Motor neuron (in vitro differentiated cells): Measurements from ENCODE around the gene MAS1. TPM values are rescaled to one million over a fixed set of nuclear protein-coding genes. Genes with fewer than 3 reads are reported as not detected.

Experiments used
- ATAC-seq, 8 experiments: fragments of 200-7000 bp; cut with Tn5 transposase; replicated peaks in 6 of 8; 2 replicates each; pipeline ENCODE4 v1.8.0; 2021; ENCODE audit warnings: mild to moderate bottlenecking in 8 of 8, moderate library complexity in 8 of 8
- H3K27ac ChIP-seq, 2 donors: fragments of 250-450 bp; sonication (Bioruptor Pico); 2 replicates each; pipeline ENCODE4 v1.9.0; 2021; ENCODE audit warnings: antibody characterized with exemption in 2 of 2, mild to moderate bottlenecking in 2 of 2, moderate library complexity in 1 of 2
- H3K4me1 ChIP-seq, 2 donors: fragments of 250-450 bp; sonication (Bioruptor Pico); replicated peaks in 1 of 2; 2 replicates each; pipeline ENCODE4 v1.6.1; 2021; ENCODE audit warnings: antibody characterized with exemption in 2 of 2, mild to moderate bottlenecking in 2 of 2, moderate library complexity in 1 of 2
- H3K4me3 ChIP-seq, 5 donors: fragments of 250-450 bp; sonication (Bioruptor Pico); 2 replicates each; pipeline ENCODE4 v1.9.0; 2021; ENCODE audit warnings: antibody characterized with exemption in 5 of 5, mild to moderate bottlenecking in 5 of 5, moderate library complexity in 4 of 5
- WGBS, 10 experiments: fragments of 450-650 bp; shearing (Covaris generic); methylation state at CpG; one replicate each; pipeline ENCODE4 v1.0.0; 2022; 5-methylcytosine and 5-hydroxymethylcytosine counted together
- in situ Hi-C, 9 experiments: fragments of 400-800 bp; cut with MboI; loops; one replicate each; pipeline ENCODE4 v1.15.0; 2021; ENCODE audit warnings: low sequenced_read_pairs in 9 of 9, low pct_unique_long_range_greater_than_20kb in 2 of 9; ENCODE audit not compliant: unreplicated experiment in 9 of 9
- total RNA-seq, 8 experiments: library from RNA; unstranded; fragments of 300-600 nt; gene quantifications; 2 replicates each; pipeline versions ENCODE4 v1.2.3 to v1.2.4, GENCODE V29; 2022

MAS1 gene
- total RNA-seq, 8 experiments from 2014 or later: 0.05 to 0.66 (median 0.31) TPM; not detected in 2

DNA sequence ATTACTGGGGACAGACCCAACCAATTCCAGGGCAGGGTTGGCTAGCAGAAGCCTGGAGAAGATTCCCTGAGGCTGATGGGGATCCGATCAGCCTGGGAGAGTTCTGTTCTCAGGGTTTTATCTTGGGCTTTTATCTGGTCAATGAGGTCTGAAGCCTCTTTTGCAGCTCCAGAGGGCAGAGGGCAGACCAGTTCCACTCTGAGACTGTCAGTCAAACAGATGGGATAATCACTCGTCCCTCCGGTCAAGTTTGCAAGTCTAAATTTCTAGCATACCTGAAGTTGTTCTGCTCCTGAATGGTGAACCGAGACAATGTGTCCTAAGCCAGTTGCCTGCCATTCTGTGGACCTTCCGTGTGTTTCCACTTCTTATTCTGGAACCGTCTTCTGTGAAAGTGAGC, 3.0 kb upstream of the MAS1 start:
- H3K4me1 ChIP-seq: no peaks in the 10 kb centered on the region
- no peak overlapping the region for H3K27ac ChIP-seq
- no peak overlapping the region for H3K4me3 ChIP-seq
- in situ Hi-C loops: no loop called here
- ATAC-seq: no peak
- 60 to 100% (median 68%) methylated on average over 1 to 5 of the region's 6 CpGs; no CpG with 5 or more reads in 3 of the 10 experiments for WGBS, 10 experiments

GRCh38 chr6:159890201-159890600, 587 bp upstream of the MAS1 start:
- WGBS, 10 experiments: 52 to 91% (median 70%) methylated on average over 2 to 6 of the region's 7 CpGs; no CpG with 5 or more reads in 2 of the 10 experiments
- no peaks in the 10 kb centered on the region for H3K4me1 ChIP-seq

GRCh38 chr6:159892053-159892452, 1.3 kb downstream of the MAS1 start:
- H3K4me1 ChIP-seq: no peaks in the 10 kb centered on the region
- H3K4me3 ChIP-seq: no peak overlapping the region
- H3K27ac ChIP-seq: no peak overlapping the region
- ATAC-seq: no peak
- in situ Hi-C loops: no loop called here
- 33 to 100% (median 100%) methylated on average over 1 to 3 of the region's 4 CpGs; no CpG with 5 or more reads in 4 of the 10 experiments for WGBS, 10 experiments

More at GRCh38 chr6:159890201-159890600, 587 bp upstream of the MAS1 start:
- Histone ChIP-seq H3K4me3 (no peak overlapping the region), H3K27ac (no peak overlapping the region)
- in situ Hi-C loops: no loop called here
- no peak for ATAC-seq

DNA sequence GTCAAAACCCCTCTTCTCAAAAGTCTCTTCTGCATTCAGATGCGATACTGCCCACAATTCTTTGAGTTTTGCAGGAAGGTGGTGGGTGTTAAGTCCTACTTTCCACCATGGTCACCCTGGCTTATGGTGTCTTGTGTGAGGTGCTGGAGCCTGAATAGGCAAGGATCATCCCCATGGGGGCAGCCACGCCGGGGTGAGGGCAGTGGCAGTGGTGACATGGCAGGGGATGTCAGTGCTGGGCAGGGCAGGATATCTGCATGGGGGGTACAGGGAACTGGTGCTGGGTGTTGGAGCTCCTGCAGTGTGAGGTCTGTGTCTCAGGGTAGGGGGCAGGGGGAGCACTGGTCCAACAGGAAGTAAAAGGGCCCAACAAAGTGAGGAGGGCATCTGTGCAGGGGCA, 2.3 kb downstream of the MAS1 start:
- no peak for ATAC-seq
- in situ Hi-C loops: no loop called here

DNA sequence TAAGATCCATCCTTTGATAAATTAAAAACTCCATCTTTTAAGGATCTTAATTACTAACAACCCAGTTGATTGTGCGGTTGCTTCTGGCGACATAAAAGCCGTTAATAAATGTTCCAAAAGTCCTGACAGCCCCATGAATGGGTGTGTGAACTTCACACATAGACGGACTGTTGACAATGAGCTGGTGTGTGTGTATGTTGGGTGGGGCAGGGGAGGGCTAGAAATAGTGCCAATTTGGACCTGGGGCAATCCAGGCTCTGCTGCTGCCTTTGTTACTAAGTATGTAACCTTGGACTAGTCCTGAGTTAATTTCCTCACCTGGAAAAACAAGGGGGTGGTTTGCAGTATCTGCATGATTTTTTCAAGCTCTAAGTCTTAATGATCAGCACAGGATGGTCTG, 4.2 kb downstream of the MAS1 start:
- 36 to 85% (median 65%) methylated on average over 1 to 4 of the region's 4 CpGs; no CpG with 5 or more reads in 6 of the 10 experiments for WGBS, 10 experiments
- peak in 1 of 8 experiments; percentile 66 for ATAC-seq
- no peak overlapping the region for H3K4me3 ChIP-seq
- H3K4me1 ChIP-seq: no peaks in the 10 kb centered on the region
- no peak overlapping the region for H3K27ac ChIP-seq
- in situ Hi-C loops: no loop called here

More for the DNA sequence above, 2.3 kb downstream of the MAS1 start:
- 50 to 88% (median 65%) methylated on average over 1 of the region's 3 CpGs; no CpG with 5 or more reads in 6 of the 10 experiments for WGBS, 10 experiments
- no peak overlapping the region for H3K4me3 ChIP-seq
- H3K4me1 ChIP-seq: no peaks in the 10 kb centered on the region
- no peak overlapping the region for H3K27ac ChIP-seq

- Histone ChIP-seq H3K4me1 (no peaks in the 10 kb centered on the region), H3K27ac (no peak overlapping the region), H3K4me3 (no peak overlapping the region)
- ATAC-seq: no peak
- in situ Hi-C loops: no loop called here
- WGBS, 10 experiments: 78 to 100% (median 97%) methylated on average over 1 to 4 of the region's 4 CpGs; no CpG with 5 or more reads in 3 of the 10 experiments
Measured at GRCh38 chr6:159897603-159898002, 6.8 kb downstream of the MAS1 start.

GRCh38 chr6:159898519-159898918, 7.7 kb downstream of the MAS1 start:
- no peak overlapping the region for H3K27ac ChIP-seq
- in situ Hi-C loops: no loop called here
- no peak overlapping the region for H3K4me3 ChIP-seq
- ATAC-seq: no peak
- WGBS, 10 experiments: 38 to 100% methylated on average over 1 of the region's 1 CpG; no CpG with 5 or more reads in 8 of the 10 experiments
- no peaks in the 10 kb centered on the region for H3K4me1 ChIP-seq

DNA sequence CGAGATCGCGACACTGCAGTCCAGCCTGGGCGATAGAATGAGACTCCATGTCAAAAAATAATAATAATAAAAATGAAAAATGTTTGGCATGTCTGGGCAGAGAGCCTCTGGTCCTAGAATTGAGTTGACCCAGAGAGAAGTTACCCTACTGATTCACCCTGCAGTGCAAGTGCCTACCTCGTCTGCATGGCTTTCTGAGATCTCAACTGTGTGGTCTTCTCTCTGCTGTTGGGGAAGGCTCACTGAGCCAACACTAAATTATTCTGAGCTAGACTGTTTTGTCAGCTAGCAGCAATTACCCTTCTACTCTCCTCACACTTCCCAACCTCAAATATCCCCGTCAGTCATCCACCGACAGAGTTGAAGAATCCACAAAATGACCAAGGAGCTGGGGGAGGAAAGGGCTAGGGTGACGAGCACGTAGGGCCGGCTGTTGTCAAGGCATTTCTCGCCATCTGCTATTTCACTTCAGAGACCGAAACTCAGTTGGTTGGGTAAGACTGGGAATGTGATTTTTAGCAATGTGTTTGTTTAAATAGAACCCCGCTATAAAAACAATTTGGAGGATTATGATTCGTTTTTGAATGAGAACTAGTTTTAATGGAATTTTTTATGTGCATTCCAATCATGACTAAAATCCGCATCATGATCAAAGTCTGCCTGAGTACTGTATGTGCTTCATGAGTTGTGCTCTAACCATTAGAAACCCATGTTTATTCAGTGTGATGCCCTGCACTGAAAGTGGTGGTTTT, 9.4 kb downstream of the MAS1 start:
- no peak overlapping the region for H3K27ac ChIP-seq
- no peaks in the 10 kb centered on the region for H3K4me1 ChIP-seq
- WGBS, 10 experiments: 8 to 96% (median 66%) methylated on average over 2 to 10 of the region's 15 CpGs
- in situ Hi-C loops: no loop called here
- H3K4me3 ChIP-seq: no peak overlapping the region
- ATAC-seq: peak in 2 of 8 experiments; percentile 45 to 88

DNA sequence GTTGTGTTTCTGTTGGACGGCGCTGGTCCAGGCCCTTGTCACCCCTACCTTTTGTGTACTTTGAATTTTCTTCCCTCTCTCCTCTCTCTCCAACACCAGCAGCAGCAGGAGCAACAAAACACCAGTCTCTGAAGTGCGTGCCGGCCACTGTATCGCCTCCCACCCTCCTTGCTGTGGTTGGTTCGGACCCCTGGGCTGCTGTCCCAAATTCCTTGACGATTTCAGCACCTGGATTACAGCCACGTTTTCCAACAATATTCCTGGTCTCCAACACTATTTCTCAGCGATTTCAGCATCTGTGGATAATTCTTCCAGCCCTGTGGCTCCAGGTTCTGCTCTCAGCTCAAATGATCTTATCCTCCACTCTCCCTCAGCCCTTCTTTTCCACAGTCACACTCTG, 11.8 kb downstream of the MAS1 start:
- in situ Hi-C loops: no loop called here

DNA sequence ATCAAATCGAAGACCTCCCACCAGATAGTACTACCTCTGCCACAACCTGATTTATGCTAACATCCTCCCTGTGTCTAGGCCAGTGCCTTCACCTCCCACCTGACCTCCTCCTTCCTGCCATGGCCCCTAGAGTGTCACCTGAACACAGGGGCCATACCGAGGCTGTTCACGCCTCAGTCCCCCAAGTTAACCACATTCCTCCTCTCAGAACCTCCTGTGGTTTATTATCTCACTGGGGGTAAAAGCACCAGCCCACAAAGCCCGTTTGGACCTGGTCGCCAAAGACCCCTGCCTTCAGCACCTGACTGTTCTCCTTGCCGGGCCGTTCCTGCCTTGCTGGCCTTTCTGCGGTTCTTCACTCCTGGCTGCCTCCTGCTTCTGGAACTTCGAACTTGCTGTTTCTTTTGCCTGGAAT, 13.7 kb downstream of the MAS1 start:
- WGBS, 10 experiments: 33 to 91% (median 74%) methylated on average over 1 to 9 of the region's 9 CpGs; no CpG with 5 or more reads in 3 of the 10 experiments
- ATAC-seq: no peak
- in situ Hi-C loops: no loop called here
- no peaks in the 10 kb centered on the region for H3K4me1 ChIP-seq
- no peak overlapping the region for H3K27ac ChIP-seq
- H3K4me3 ChIP-seq: no peak overlapping the region

More for the DNA sequence above, 11.8 kb downstream of the MAS1 start:
- 29 to 94% (median 68%) methylated on average over 1 to 7 of the region's 9 CpGs; no CpG with 5 or more reads in 3 of the 10 experiments for WGBS, 10 experiments
- H3K4me1 ChIP-seq: no peaks in the 10 kb centered on the region
- no peak overlapping the region for H3K27ac ChIP-seq
- ATAC-seq: no peak
- no peak overlapping the region for H3K4me3 ChIP-seq

DNA sequence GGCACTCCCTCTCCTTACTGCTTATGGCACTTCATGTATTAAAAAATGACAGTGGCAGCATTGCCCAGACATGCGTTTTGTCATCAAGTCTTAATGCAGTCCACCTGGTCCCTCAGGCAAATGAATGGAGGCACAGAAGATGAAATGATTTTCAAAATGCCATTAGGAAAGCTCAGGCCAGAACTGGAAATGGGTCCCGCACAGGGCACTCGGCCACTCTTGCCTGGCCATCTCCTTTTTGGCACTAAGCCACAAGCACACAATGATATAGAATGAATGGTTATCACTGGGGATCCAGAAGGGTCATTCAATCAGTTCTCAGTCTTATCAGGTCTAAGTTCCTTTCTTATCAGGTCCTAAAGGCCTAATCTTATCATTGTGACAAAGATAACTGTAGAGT, 15.6 kb downstream of the MAS1 start:
- WGBS, 10 experiments: 67 to 100% (median 78%) methylated on average over 1 to 3 of the region's 3 CpGs; no CpG with 5 or more reads in 2 of the 10 experiments

DNA sequence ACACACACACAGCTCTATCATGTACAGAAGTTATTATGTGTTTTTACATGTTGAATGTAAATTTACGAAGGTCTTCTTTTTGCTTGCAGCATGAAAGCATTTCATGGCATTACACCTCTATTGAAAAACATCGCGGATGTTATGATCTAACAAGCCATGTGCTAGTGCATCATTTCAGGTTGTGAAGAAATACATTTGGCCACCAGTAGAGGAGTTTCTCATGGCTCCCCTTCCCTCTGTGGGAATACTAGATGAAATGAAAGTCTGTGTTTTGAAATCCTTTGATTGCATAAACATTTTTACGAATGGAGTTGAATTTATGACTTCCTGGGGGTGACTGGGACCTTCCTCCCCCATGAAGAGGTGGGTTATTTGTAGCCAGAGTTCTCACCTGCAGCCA, 17.7 kb downstream of the MAS1 start:
- in situ Hi-C loops: no loop called here
- 48 to 100% (median 78%) methylated on average over 1 to 4 of the region's 4 CpGs; no CpG with 5 or more reads in 3 of the 10 experiments for WGBS, 10 experiments
- no peak overlapping the region for H3K27ac ChIP-seq
- H3K4me1 ChIP-seq: no peaks in the 10 kb centered on the region
- no peak overlapping the region for H3K4me3 ChIP-seq
- no peak for ATAC-seq

More for the DNA sequence above, 15.6 kb downstream of the MAS1 start:
- ATAC-seq: no peak
- no peak overlapping the region for H3K27ac ChIP-seq
- in situ Hi-C loops: no loop called here
- no peak overlapping the region for H3K4me3 ChIP-seq
- no peaks in the 10 kb centered on the region for H3K4me1 ChIP-seq

- Histone ChIP-seq H3K4me3 (no peak overlapping the region), H3K4me1 (no peaks in the 10 kb centered on the region), H3K27ac (no peak overlapping the region)
- in situ Hi-C loops: no loop called here
- no peak for ATAC-seq
- 37 to 74% (median 48%) methylated on average over 3 to 4 of the region's 4 CpGs; no CpG with 5 or more reads in 7 of the 10 experiments for WGBS, 10 experiments
Measured at GRCh38 chr6:159908979-159909378, 18.2 kb downstream of the MAS1 start.
